ENCODE results near the gene CCDC110. TPM values are rescaled to one million over a fixed set of nuclear protein-coding genes. Genes with fewer than 3 reads are reported as not detected.
A peak's percentile ranks its signal among the peaks of the same experiment; 100 is the strongest.

The CCDC110 gene
- total and polyA plus RNA-seq, 12 donors, result 0.50 to 2.7 (median 1.5) TPM; not detected in 1

- WGBS, 4 donors, result 24 to 36% (median 30%) methylated on average over 10 of the region's 10 CpGs
- DNase-seq, result no peak
- peak overlapping the region in 2 of 4 donors; percentile 72 to 81 for H3K4me3 ChIP-seq
- no peak overlapping the region for H3K27ac ChIP-seq
- intact Hi-C loops (cut with DNase I), result loop anchor here (5.0 to 10.0 kb wide), 2 partner anchors 103 to 125 kb away; no protein-coding TSS in a partner anchor
- no peaks in the 10 kb centered on the region for H3K27me3 ChIP-seq
- no peak for TF ChIP-seq POLR2A (IDR thresholded peaks at IDR 0.05)
- TF ChIP-seq, protein P1, sequence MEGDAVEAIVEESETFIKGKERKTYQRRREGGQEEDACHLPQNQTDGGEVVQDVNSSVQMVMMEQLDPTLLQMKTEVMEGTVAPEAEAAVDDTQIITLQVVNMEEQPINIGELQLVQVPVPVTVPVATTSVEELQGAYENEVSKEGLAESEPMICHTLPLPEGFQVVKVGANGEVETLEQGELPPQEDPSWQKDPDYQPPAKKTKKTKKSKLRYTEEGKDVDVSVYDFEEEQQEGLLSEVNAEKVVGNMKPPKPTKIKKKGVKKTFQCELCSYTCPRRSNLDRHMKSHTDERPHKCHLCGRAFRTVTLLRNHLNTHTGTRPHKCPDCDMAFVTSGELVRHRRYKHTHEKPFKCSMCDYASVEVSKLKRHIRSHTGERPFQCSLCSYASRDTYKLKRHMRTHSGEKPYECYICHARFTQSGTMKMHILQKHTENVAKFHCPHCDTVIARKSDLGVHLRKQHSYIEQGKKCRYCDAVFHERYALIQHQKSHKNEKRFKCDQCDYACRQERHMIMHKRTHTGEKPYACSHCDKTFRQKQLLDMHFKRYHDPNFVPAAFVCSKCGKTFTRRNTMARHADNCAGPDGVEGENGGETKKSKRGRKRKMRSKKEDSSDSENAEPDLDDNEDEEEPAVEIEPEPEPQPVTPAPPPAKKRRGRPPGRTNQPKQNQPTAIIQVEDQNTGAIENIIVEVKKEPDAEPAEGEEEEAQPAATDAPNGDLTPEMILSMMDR (IDR thresholded peaks at IDR 0.05), result no peak
- H3K4me1 ChIP-seq (replicated peaks in 1 of 2), result peaks cover 0 to 4% of the 10 kb centered on the region in 2 donors
- no peaks in the 10 kb centered on the region for H3K36me3 ChIP-seq (replicated peaks in 1 of 2)
- H3K9me3 ChIP-seq (replicated peaks in 1 of 3), result no peaks in the 10 kb centered on the region
Observed at GRCh38 chr4:185472103-185472542, 590 bp upstream of the CCDC110 start.

- no peaks in the 10 kb centered on the region for H3K36me3 ChIP-seq (replicated peaks in 1 of 2)
- no peaks in the 10 kb centered on the region for H3K27me3 ChIP-seq
- no peak for TF ChIP-seq POLR2A (IDR thresholded peaks at IDR 0.05)
- TF ChIP-seq, protein P1 (IDR thresholded peaks at IDR 0.05), result no peak
- peak; percentile 63 to 88 (median 76) for DNase-seq
- H3K27ac ChIP-seq, result peak overlapping the region in 2 of 5 donors; percentile 31 to 63
- no peaks in the 10 kb centered on the region for H3K9me3 ChIP-seq (replicated peaks in 1 of 3)
- 2 to 7% (median 4%) methylated on average over 19 to 41 of the region's 41 CpGs for WGBS, 4 donors
- intact Hi-C loops (cut with DNase I), result loop anchor here (5.0 to 10.0 kb wide), 2 partner anchors 104 to 127 kb away; no protein-coding TSS in a partner anchor
- H3K4me1 ChIP-seq (replicated peaks in 1 of 2), result peaks cover 0 to 4% of the 10 kb centered on the region in 2 donors
- peak overlapping the region in 3 of 4 donors; percentile 26 to 62 (median 61) for H3K4me3 ChIP-seq
Observed at GRCh38 chr4:185470501-185471195, 885 bp downstream of the CCDC110 start.

GRCh38 chr4:185469580-185470154 is 1.9 kb downstream of the CCDC110 start:
- Histone ChIP-seq H3K9me3 (replicated peaks in 1 of 3) (no peaks in the 10 kb centered on the region), H3K27me3 (no peaks in the 10 kb centered on the region), H3K4me3 (no peak overlapping the region), H3K4me1 (replicated peaks in 1 of 2) (peaks cover 0 to 4% of the 10 kb centered on the region in 2 donors), H3K27ac (no peak overlapping the region), H3K36me3 (replicated peaks in 1 of 2) (no peaks in the 10 kb centered on the region)
- WGBS, 4 donors, result 82 to 87% (median 84%) methylated on average over 6 to 9 of the region's 9 CpGs
- DNase-seq, result peak in 2 of 7 donors; percentile 20 to 36
- TF ChIP-seq, protein P1 (IDR thresholded peaks at IDR 0.05), result no peak
- TF ChIP-seq POLR2A (IDR thresholded peaks at IDR 0.05), result no peak
- intact Hi-C loops (cut with DNase I), result loop anchor here (5.0 to 10.0 kb wide), 3 partner anchors 37 to 128 kb away; no protein-coding TSS in a partner anchor

DNA sequence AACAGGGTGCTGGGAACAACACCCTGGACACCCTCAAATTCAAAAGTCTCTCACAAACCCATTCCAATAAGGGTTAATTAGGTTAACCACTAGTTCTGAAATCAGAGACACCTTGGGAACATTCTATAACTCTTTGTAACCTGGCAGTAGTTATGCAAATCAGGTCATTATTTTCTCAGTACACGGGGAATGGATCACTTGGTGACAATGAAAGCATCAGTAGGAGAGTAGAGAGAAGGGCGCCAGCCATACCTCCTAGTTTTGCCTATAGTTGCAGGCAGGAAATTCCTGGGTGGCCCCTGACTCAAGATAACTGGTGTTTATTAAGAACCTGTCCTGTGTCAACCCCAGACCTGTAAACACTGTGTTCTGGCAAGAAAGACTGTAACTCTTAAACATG is 2.5 kb downstream of the CCDC110 start:
- Histone ChIP-seq H3K4me1 (replicated peaks in 1 of 2) (peaks cover 0 to 4% of the 10 kb centered on the region in 2 donors), H3K9me3 (replicated peaks in 1 of 3) (no peaks in the 10 kb centered on the region), H3K4me3 (no peak overlapping the region), H3K27me3 (no peaks in the 10 kb centered on the region), H3K27ac (no peak overlapping the region), H3K36me3 (replicated peaks in 1 of 2) (no peaks in the 10 kb centered on the region)
- 72 to 89% (median 83%) methylated on average over 2 of the region's 2 CpGs for WGBS, 4 donors
- DNase-seq, result no peak
- TF ChIP-seq, protein P1 (IDR thresholded peaks at IDR 0.05), result no peak
- TF ChIP-seq POLR2A (IDR thresholded peaks at IDR 0.05), result no peak
- intact Hi-C loops (cut with DNase I), result loop anchor here in 1 of 2 donors (5.0 kb wide), 1 partner anchor 37 kb away; no protein-coding TSS in a partner anchor

Measured in adrenal gland (tissue), 12 donors.